Esophagus (tissue), 2 donors: ENCODE data around the gene SEMA4A. TPM values are rescaled to one million over a fixed set of nuclear protein-coding genes. Genes with fewer than 3 reads are reported as not detected.
"Not testable (repeated sequence)": the region's sequence is repeated elsewhere in the genome, so short reads cannot be mapped to it uniquely, and the experiment has no call there.

ENCODE experiments used
- H3K27ac ChIP-seq, 2 donors: one replicate each; pipeline ENCODE4 v1.5.1; 2013; ENCODE audit warnings: low read depth in 2 of 2, mild to moderate bottlenecking in 2 of 2, inconsistent platforms in 1 of 2, low read length in 1 of 2, moderate library complexity in 1 of 2
- H3K27me3 ChIP-seq, 2 donors: one replicate each; pipeline ENCODE4 v1.6.1; 2013; ENCODE audit warnings: low read length in 2 of 2, control low read depth in 1 of 2, mild to moderate bottlenecking in 1 of 2; ENCODE audit not compliant: insufficient read depth in 2 of 2, control insufficient read depth in 1 of 2
- H3K36me3 ChIP-seq, 2 donors: one replicate each; pipeline ENCODE4 v1.6.1; 2013; ENCODE audit warnings: low read length in 1 of 2; ENCODE audit not compliant: control insufficient read depth in 2 of 2, insufficient read depth in 2 of 2
- H3K4me1 ChIP-seq, 2 donors: one replicate each; pipeline ENCODE4 v1.6.1; 2013; ENCODE audit warnings: low read length in 1 of 2; ENCODE audit not compliant: control insufficient read depth in 2 of 2, insufficient read depth in 2 of 2
- H3K4me3 ChIP-seq, 2 donors: one replicate each; pipeline ENCODE4 v1.5.1; 2013; ENCODE audit warnings: low read length in 2 of 2, mild to moderate bottlenecking in 2 of 2, low read depth in 1 of 2, moderate library complexity in 1 of 2
- H3K9me3 ChIP-seq, 2 donors: one replicate each; pipeline ENCODE4 v1.6.1; 2013; ENCODE audit warnings: mild to moderate bottlenecking in 2 of 2, low read depth in 1 of 2, low read length in 1 of 2, moderate library complexity in 1 of 2; ENCODE audit not compliant: control insufficient read depth in 2 of 2, insufficient read depth in 1 of 2
- WGBS, 2 donors: extraction: QIAGEN DNeasy Blood & Tissue Kit; methylation state at CpG; one replicate each; pipeline ENCODE4 v1.1.7; 2013; 5-methylcytosine and 5-hydroxymethylcytosine counted together
- polyA plus RNA-seq, 2 donors: library from polyadenylated mRNA; stranded (reverse); fragments of 200-250 nt; gene quantifications; one replicate each; pipeline ENCODE4 v1.2.3, GENCODE V29; 2013
- donor health status: healthy with polysubstance abuse.
- donor health status: Bipolar disorder and iron deficiency.

The SEMA4A gene
- polyA plus RNA-seq, 2 donors: 23.8 to 24.9 TPM

DNA sequence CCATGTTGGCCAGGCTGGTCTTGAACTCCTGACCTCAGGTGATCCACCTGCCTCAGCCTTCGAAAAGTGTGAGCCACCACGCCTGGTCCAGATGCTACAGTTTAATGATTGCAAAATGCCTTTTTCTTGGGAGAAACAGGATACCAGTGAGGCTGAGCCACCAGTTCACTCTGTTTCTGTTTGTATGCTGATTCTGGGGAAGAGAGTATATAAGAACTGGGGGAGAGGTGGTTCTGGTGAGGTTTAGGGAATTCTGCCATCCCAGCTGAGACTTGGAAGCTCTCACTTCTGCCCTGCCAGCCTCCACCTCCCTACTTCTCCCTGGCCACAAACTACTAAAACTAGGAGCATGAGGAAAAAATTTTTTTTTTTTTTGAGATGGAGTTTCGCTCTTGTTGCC lies 51.3 kb downstream of the SEMA4A start:
- Histone ChIP-seq H3K27me3 (no peaks in the 10 kb centered on the region), H3K27ac (no peak overlapping the region), H3K36me3 (peaks cover 6 to 25% of the 10 kb centered on the region in 2 donors), H3K4me3 (no peak overlapping the region), H3K9me3 (no peaks in the 10 kb centered on the region), H3K4me1 (no peaks in the 10 kb centered on the region)
- 90 to 95% methylated on average over 3 of the region's 3 CpGs for WGBS, 2 donors

DNA sequence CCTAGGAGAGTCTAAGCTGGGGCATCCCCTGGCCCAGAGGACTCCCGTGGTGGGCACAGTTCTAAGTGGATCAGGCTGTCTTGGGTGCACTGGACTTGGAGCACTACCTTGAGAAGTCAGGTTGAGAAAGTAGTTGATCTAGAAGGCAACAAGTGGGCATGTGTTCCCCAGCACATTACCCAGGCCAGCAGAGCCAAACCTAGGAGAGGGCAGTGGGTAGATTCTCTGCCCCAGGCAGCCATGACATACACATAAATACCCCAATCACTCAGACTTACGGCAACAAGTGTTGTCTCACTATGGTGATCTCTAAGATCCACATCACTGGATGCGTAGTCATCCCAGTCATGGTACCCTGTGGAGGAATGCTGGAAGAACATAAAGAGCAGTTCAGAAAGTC lies 57.9 kb downstream of the SEMA4A start:
- Histone ChIP-seq H3K9me3 (no peaks in the 10 kb centered on the region), H3K4me3 (no peak overlapping the region), H3K27me3 (no peaks in the 10 kb centered on the region), H3K27ac (no peak overlapping the region), H3K4me1 (peaks cover 0 to 4% of the 10 kb centered on the region in 2 donors), H3K36me3 (peaks cover 3 to 17% of the 10 kb centered on the region in 2 donors)
- 94 to 97% methylated on average over 3 of the region's 3 CpGs for WGBS, 2 donors

DNA sequence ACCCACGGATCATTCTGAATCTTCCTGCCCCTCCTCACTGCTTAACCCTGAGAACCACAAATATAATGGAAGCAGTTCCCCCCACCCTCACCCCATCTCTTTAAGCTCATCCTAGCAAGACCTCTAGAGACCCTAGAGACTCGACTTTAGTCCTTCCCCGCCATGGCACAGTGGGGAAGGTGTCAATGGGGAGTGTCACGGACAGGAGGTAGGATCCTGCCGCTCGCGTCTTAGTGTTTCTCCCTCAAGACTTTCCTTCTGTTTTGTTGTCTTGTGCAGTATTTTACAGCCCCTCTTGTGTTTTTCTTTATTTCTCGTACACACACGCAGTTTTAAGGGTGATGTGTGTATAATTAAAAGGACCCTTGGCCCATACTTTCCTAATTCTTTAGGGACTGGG lies 58.7 kb downstream of the SEMA4A start:
- Histone ChIP-seq H3K27ac (peak overlapping the region; percentile 26 to 99), H3K9me3 (no peaks in the 10 kb centered on the region), H3K27me3 (no peaks in the 10 kb centered on the region), H3K4me3 (peak overlapping the region in 1 of 2 donors; percentile 68), H3K36me3 (peaks cover 3 to 17% of the 10 kb centered on the region in 2 donors), H3K4me1 (peaks cover 0 to 4% of the 10 kb centered on the region in 2 donors)
- WGBS, 2 donors: 82 to 83% methylated on average over 9 of the region's 9 CpGs

DNA sequence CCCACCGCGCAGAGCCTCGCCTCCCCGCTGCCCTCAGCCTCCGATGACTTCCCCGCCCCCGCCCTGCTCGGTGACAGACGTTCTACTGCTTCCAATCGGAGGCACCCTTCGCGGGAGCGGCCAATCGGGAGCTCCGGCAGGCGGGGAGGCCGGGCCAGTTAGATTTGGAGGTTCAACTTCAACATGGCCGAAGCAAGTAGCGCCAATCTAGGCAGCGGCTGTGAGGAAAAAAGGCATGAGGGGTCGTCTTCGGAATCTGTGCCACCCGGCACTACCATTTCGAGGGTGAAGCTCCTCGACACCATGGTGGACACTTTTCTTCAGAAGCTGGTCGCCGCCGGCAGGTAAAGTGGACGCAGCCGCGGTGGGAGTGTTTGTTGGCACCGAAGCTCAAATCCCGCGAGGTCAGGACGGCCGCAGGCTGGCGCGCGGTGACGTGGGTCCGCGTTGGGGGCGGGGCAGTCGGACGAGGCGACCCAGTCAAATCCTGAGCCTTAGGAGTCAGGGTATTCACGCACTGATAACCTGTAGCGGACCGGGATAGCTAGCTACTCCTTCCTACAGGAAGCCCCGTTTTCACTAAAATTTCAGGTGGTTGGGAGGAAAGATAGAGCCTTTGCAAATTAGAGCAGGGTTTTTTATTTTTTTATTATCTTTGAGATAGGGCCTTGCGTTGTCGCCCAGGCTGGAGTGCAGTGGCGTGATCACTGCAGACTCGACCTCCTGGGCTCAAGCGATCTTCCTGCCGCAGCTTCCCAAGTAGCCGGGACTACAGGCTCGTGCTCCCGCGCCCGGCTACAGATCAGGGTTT lies 59.7 kb downstream of the SEMA4A start, which contains the start of gene PMF1:
PMF1 (plus strand) TSS at position 175 of the 811 bp plus-strand sequence; CDS start at position 184, 9 bp downstream.
- Histone ChIP-seq H3K27me3 (no peaks in the 10 kb centered on the region), H3K4me1 (peaks cover 0 to 4% of the 10 kb centered on the region in 2 donors), H3K27ac (peak within 1 kb of the TSS; percentile 92 to 99), H3K9me3 (no peaks in the 10 kb centered on the region), H3K36me3 (peaks cover 3 to 12% of the 10 kb centered on the region in 2 donors), H3K4me3 (peak within 1 kb of the TSS; percentile 68 to 71)
- 0% methylated on average over 61 of the region's 61 CpGs for WGBS, 2 donors

DNA sequence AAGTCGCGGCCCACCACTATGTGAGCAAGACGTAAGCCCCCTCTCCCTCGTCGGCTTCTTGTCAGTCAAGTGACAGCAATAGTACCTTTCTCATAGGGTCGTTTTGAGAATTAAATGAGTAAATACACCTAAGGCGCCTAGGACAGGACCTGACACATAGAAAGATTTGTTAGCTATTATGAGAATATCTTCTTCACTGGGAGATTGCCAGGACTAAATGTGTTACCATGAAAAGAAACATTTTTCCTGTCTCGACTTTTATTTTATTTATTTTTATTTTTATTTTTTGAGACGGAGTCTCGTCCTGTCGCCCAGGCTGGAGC lies 60.2 kb downstream of the SEMA4A start:
- Histone ChIP-seq H3K4me3 (peak overlapping the region; percentile 68 to 71), H3K27ac (peak overlapping the region; percentile 92 to 99), H3K4me1 (peaks cover 0 to 6% of the 10 kb centered on the region in 2 donors), H3K36me3 (peaks cover under 1 to 12% of the 10 kb centered on the region in 2 donors), H3K27me3 (no peaks in the 10 kb centered on the region), H3K9me3 (no peaks in the 10 kb centered on the region)
- WGBS, 2 donors: 11% methylated on average over 11 of the region's 11 CpGs

DNA sequence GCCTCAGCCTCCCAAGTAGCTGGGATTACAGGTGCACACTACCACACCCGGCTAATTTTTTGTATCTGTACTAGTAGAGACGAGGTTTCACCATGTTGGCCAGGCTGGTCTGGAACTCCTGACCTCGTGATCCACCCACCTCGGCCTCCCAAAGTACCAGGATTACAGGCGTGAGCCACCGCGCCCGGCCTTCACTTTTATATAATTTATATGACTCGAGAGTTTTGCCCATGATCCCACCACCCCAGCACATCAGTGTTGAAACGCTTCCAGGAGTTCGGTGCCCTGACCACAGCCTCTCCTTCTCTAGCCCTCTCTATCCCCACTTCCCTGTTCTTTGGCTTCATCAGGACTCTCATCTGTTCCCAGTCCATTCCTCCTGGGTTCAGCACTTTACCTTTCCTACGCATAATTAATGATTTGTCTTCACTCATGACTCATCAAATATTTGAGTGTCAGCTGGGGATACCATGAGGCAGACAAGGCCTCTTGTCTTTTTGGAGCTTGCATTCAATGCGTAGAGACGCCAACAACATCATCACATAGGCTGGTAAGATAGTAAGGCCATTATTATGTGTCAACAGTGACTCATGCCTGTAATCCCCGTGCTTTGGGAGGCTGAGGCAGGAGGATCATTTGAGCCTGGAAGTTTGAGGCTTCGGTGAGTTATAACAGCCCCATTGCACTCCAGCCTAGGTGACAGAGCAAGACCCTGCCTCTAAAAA lies 60.8 kb downstream of the SEMA4A start:
- peaks cover 0 to 10% of the 10 kb centered on the region in 2 donors for H3K36me3 ChIP-seq
- H3K27me3 ChIP-seq: no peaks in the 10 kb centered on the region
- peak overlapping the region in 1 of 2 donors; percentile 68 for H3K4me3 ChIP-seq
- no peaks in the 10 kb centered on the region for H3K9me3 ChIP-seq
- H3K4me1 ChIP-seq: peaks cover 0 to 6% of the 10 kb centered on the region in 2 donors
- 64% methylated on average over 16 of the region's 16 CpGs for WGBS, 2 donors
- H3K27ac ChIP-seq: peak overlapping the region; percentile 77 to 92

DNA sequence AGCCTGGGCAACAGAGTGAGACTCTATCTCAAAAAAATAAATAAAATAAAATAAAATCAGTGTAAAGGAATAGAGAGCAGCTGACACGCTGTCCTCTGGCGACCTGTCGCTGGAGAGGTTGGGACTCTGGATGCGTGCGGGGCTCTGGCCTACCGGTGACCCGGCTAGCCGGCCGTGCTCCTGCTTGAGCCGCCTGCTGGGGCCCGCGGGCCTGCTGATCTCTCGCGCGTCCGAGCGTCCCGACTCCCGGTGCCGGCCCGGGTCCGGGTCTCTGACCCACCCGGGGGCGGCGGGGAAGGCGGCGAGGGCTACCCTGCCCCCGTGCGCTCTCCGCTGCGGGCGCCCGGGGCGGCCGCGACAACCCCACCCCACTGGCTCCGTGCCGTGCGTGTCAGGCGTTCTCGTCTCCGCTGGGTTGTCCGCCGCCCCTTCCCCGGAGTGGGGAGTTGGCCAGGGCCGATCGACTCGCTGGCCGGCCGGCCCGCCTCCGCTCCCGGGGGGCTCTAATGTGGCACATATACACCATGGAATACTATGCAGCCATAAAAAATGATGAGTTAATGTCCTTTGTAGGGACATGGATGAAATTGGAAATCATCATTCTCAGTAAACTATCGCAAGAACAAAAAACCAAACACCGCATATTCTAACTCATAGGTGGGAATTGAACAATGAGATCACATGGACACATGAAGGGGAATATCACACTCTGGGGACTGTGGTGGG lies 63.1 kb downstream of the SEMA4A start:
- H3K9me3 ChIP-seq, H3K36me3 ChIP-seq, H3K27me3 ChIP-seq, H3K4me1 ChIP-seq, H3K4me3 ChIP-seq, H3K27ac ChIP-seq: not testable (repeated sequence)
- WGBS, 2 donors: 94% methylated on average over 55 of the region's 55 CpGs

DNA sequence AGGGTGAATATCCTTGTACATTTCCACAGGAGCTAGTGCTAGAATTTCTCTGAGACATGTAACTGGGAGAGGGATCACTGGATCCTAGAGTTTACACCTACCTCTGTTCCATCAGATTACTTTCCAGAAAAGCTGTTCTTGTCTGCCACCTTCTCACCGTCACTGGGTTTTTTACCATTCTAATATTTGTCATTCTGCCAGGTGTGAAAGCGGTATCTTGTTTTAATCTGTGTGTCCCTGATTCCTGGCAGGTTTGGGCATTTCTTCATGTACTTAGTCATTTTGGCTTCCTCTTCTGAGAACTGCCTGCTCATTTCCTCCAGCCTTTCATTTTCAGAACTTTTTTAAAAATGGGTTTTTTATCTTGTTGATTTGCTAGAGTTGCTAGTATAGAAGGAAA lies 64.5 kb downstream of the SEMA4A start:
- Histone ChIP-seq H3K27me3 (no peaks in the 10 kb centered on the region), H3K9me3 (no peaks in the 10 kb centered on the region), H3K36me3 (peaks cover 5% of the 10 kb centered on the region in 2 donors), H3K27ac (peak overlapping the region; percentile 45 to 51), H3K4me1 (peaks cover 0 to 6% of the 10 kb centered on the region in 2 donors), H3K4me3 (no peak overlapping the region)
- WGBS, 2 donors: 24 to 26% methylated on average over 2 of the region's 2 CpGs

DNA sequence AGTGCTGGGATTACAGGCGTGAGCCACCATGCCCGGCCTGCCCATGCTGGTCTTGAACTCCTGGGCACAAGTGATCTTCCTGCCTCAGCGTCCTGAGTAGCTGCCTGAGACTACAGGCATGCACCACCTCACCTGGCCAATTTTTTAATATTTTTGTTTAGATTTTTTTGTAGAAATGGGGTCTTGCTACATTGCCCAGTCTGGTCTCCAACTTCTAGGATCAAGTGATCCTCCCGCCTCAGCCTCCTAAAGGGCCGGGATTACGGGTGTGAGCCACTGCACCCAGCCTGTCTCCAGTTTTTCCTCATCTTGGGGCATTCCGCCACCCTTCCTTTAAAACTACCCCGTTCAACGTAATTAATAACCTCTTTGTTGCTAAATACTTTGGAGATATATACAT lies 66.8 kb downstream of the SEMA4A start:
- no peak overlapping the region for H3K4me3 ChIP-seq
- no peaks in the 10 kb centered on the region for H3K27me3 ChIP-seq
- H3K27ac ChIP-seq: no peak overlapping the region
- peaks cover 5 to 11% of the 10 kb centered on the region in 2 donors for H3K36me3 ChIP-seq
- H3K4me1 ChIP-seq: peaks cover 0 to 2% of the 10 kb centered on the region in 2 donors
- no peaks in the 10 kb centered on the region for H3K9me3 ChIP-seq
- 97 to 98% methylated on average over 9 of the region's 9 CpGs for WGBS, 2 donors
